Thyroid gland (tissue), 4 donors: ENCODE data around the gene KRTAP3-1.

Source experiments
- POLR2A ChIP-seq, 2 donors: fragments of 450-650 bp; IDR thresholded peaks; one replicate each; pipeline ENCODE4 v1.6.1; 2017; ENCODE audit warnings: antibody characterized with exemption in 2 of 2, mild to moderate bottlenecking in 2 of 2, moderate library complexity in 1 of 2
- TF ChIP-seq, protein P1 (sequence below), 6 experiments: fragments of 200-600 bp in 3 of 6; fragments of 450-650 bp in 3 of 6; sonication (generic) in 3 of 6; IDR thresholded peaks; one replicate each; pipeline ENCODE4 v1.5.1; 2016 to 2019; ENCODE audit warnings: antibody characterized with exemption in 6 of 6, mild to moderate bottlenecking in 2 of 6, inconsistent platforms in 1 of 6, moderate library complexity in 1 of 6

DNA sequence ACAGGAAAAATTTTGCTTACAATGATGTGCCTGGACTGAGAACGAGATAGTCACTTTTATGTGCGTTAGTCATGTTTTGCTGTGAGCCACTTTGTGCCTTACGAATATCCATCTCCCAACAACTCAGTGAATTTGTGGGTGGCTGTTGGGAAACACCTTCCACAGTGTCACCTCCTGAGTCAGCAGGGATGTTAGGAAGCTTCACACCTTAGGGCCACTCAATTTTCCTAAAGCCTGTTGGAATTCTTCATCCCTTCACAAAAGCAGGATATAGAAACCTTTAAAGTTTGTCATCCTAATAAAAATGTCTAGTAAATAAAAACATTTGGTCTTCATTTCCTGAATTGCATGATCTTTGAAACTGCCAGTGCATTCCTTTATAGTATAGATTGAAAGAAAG lies 4.3 kb upstream of the KRTAP3-1 start:
- TF ChIP-seq, protein P1, sequence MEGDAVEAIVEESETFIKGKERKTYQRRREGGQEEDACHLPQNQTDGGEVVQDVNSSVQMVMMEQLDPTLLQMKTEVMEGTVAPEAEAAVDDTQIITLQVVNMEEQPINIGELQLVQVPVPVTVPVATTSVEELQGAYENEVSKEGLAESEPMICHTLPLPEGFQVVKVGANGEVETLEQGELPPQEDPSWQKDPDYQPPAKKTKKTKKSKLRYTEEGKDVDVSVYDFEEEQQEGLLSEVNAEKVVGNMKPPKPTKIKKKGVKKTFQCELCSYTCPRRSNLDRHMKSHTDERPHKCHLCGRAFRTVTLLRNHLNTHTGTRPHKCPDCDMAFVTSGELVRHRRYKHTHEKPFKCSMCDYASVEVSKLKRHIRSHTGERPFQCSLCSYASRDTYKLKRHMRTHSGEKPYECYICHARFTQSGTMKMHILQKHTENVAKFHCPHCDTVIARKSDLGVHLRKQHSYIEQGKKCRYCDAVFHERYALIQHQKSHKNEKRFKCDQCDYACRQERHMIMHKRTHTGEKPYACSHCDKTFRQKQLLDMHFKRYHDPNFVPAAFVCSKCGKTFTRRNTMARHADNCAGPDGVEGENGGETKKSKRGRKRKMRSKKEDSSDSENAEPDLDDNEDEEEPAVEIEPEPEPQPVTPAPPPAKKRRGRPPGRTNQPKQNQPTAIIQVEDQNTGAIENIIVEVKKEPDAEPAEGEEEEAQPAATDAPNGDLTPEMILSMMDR (IDR thresholded peaks at IDR 0.05) = no peak
- no peak for TF ChIP-seq POLR2A (IDR thresholded peaks at IDR 0.05)
